Neural cell (in vitro differentiated cells): ENCODE measurements around the gene HOOK1. TPM values are rescaled to one million over a fixed set of nuclear protein-coding genes. Genes with fewer than 3 reads are reported as not detected.

Source experiments
- H2AFZ ChIP-seq: fragments of 200-600, 300-800 bp; sonication (generic), shearing (Covaris generic); 2 replicates; pipeline ENCODE4 v1.6.0; 2014; ENCODE audit warnings: low read depth, mild to moderate bottlenecking, antibody characterized with exemption, low read length, moderate library complexity
- H3F3A ChIP-seq: fragments of 200-600 bp; shearing (Covaris generic); 2 replicates; pipeline ENCODE4 v1.6.1; 2016; ENCODE audit warnings: mild to moderate bottlenecking, moderate library complexity, mixed read lengths, antibody characterized with exemption, low read length; ENCODE audit not compliant: insufficient read depth, poor library complexity, severe bottlenecking
- H3K27ac ChIP-seq: fragments of 200-600, 300-800 bp; sonication (generic), shearing (Covaris generic); 2 replicates; pipeline ENCODE4 v1.5.1; 2014; ENCODE audit warnings: mild to moderate bottlenecking, low read length, moderate library complexity
- H3K27me3 ChIP-seq: fragments of 300-800, 200-600 bp; sonication (generic), shearing (Covaris generic); 2 replicates; pipeline ENCODE4 v1.6.0; 2014; ENCODE audit warnings: mild to moderate bottlenecking, low read depth, low read length, moderate library complexity; ENCODE audit not compliant: insufficient read depth
- H3K36me3 ChIP-seq: fragments of 300-800, 200-600 bp; sonication (generic), shearing (Covaris generic); 2 replicates; pipeline ENCODE4 v1.5.1; 2014; ENCODE audit warnings: mild to moderate bottlenecking, antibody characterized with exemption, low read length, moderate library complexity; ENCODE audit not compliant: insufficient read depth
- H3K4me2 ChIP-seq: fragments of 300-800, 200-600 bp; sonication (generic), shearing (Covaris generic); 2 replicates; pipeline ENCODE4 v1.6.0; 2014; ENCODE audit warnings: mild to moderate bottlenecking, low read length
- H3K4me3 ChIP-seq: fragments of 300-800, 200-600 bp; sonication (generic), shearing (Covaris generic); 2 replicates; pipeline ENCODE4 v1.5.1; 2014; ENCODE audit warnings: mild to moderate bottlenecking, low read length, moderate library complexity
- H3K79me2 ChIP-seq: fragments of 200-600 bp; shearing (Covaris generic); replicated peaks from 2 replicates; pipeline ENCODE4 v1.6.0; 2014; ENCODE audit warnings: mild to moderate bottlenecking, low read length, moderate library complexity; ENCODE audit not compliant: insufficient read depth
- H3K9ac ChIP-seq: fragments of 300-800, 200-600 bp; sonication (generic), shearing (Covaris generic); 2 replicates; pipeline ENCODE4 v1.6.1; 2016; ENCODE audit warnings: mild to moderate bottlenecking, low read length, mixed read lengths
- H3K9me2 ChIP-seq: fragments of 200-600 bp; shearing (Covaris generic); 2 replicates; pipeline ENCODE4 v1.6.1; 2016; ENCODE audit warnings: mild to moderate bottlenecking, low read length, mixed read lengths; ENCODE audit not compliant: insufficient read depth
- H3K9me3 ChIP-seq: fragments of 200-600, 300-800 bp; sonication (generic), shearing (Covaris generic); 2 replicates; pipeline ENCODE4 v1.6.1; 2016; ENCODE audit warnings: mild to moderate bottlenecking, mixed run types, low read length, moderate library complexity, mixed read lengths
- H4K20me1 ChIP-seq: fragments of 200-600 bp; shearing (Covaris generic); 2 replicates; pipeline ENCODE4 v1.6.1; 2016; ENCODE audit warnings: mild to moderate bottlenecking, mixed run types; ENCODE audit not compliant: insufficient read depth
- EP300 ChIP-seq: fragments of 450-650 bp; conservative IDR thresholded peaks from 2 replicates; pipeline ENCODE4 v1.6.1; 2014; ENCODE audit warnings: antibody characterized with exemption, mild to moderate bottlenecking, moderate library complexity; ENCODE audit not compliant: poor library complexity, severe bottlenecking
- EZH2 ChIP-seq: fragments of 200-600, 300-800 bp; shearing (Covaris generic), sonication (generic); IDR thresholded peaks from 2 replicates; pipeline ENCODE4 v1.6.1; 2014; ENCODE audit warnings: antibody characterized with exemption, low read length, borderline replicate concordance, mild to moderate bottlenecking; ENCODE audit not compliant: insufficient read depth, poor library complexity, severe bottlenecking
- MXI1 ChIP-seq: fragments of 450-650 bp; conservative IDR thresholded peaks from 2 replicates; pipeline ENCODE4 v1.6.1; 2014; ENCODE audit warnings: antibody characterized with exemption, mild to moderate bottlenecking; ENCODE audit not compliant: poor library complexity, severe bottlenecking
- POLR2AphosphoS5 ChIP-seq: IDR thresholded peaks from 2 replicates; pipeline ENCODE4 v1.6.1; 2012
- RAD21 ChIP-seq: fragments of 450-650 bp; conservative IDR thresholded peaks from 2 replicates; pipeline ENCODE4 v1.6.1; 2014; ENCODE audit warnings: antibody characterized with exemption, mild to moderate bottlenecking, moderate library complexity
- SMC3 ChIP-seq: fragments of 450-650 bp; conservative IDR thresholded peaks from 2 replicates; pipeline ENCODE4 v1.6.1; 2014; ENCODE audit warnings: antibody characterized with exemption, mild to moderate bottlenecking, moderate library complexity; ENCODE audit not compliant: poor library complexity
- TAF1 ChIP-seq: IDR thresholded peaks from 2 replicates; pipeline ENCODE4 v1.6.1; 2012; ENCODE audit warnings: low read depth
- polyA plus RNA-seq: library from polyadenylated mRNA; depleted of rRNA; stranded (reverse); fragments of >200 nt; gene quantifications from 2 replicates; pipeline ENCODE4 v1.2.3, GENCODE V29; 2014
- TF ChIP-seq, protein P1 (sequence below): IDR thresholded peaks from 2 replicates; pipeline ENCODE4 v1.6.1; 2012; ENCODE audit warnings: borderline replicate concordance
- TF ChIP-seq, protein P2 (sequence below): fragments of 450-650 bp; IDR thresholded peaks from 2 replicates; pipeline ENCODE4 v1.5.1; 2014; ENCODE audit warnings: antibody characterized with exemption, mild to moderate bottlenecking, moderate library complexity; ENCODE audit not compliant: poor library complexity, severe bottlenecking

The HOOK1 gene
- polyA plus RNA-seq, 1 donor from 2014 or later, result 27.5 TPM

DNA sequence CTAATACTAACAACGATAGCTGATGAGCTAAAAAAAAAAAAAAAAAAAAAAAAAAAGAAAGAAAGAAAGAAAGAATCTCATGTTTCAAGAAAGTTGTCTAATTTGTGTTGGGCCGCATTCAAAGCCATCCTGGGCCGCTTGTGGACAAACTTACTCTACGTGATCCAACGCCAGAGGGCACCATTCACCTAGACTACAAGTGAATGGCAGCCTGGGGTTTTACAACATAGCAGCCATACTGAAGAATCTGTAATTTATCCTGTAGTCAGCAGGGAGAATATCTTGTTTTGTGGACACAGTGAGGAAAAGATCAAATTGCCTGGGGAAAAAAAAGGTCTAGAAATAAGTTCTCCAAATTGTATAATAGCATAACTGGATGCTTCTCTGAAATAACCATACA is 64.8 kb downstream of the HOOK1 start:
- no peaks in the 10 kb centered on the region for H3K79me2 ChIP-seq
- no peak overlapping the region for H3K4me3 ChIP-seq
- H3K9ac ChIP-seq, result no peak overlapping the region

GRCh38 chr1:59879996-59880505 is 65.3 kb downstream of the HOOK1 start:
- no peak overlapping the region for H3K27ac ChIP-seq
- no peaks in the 10 kb centered on the region for H3K9me3 ChIP-seq
- H3K4me2 ChIP-seq, result no peak overlapping the region
- H3K9me2 ChIP-seq, result no peaks in the 10 kb centered on the region
- H4K20me1 ChIP-seq, result no peaks in the 10 kb centered on the region
- TF ChIP-seq EP300, result no peak
- TF ChIP-seq MXI1, result no peak
- TF ChIP-seq POLR2AphosphoS5, result no peak
- TF ChIP-seq TAF1, result no peak
- TF ChIP-seq EZH2, result no peak
- TF ChIP-seq, protein P1, sequence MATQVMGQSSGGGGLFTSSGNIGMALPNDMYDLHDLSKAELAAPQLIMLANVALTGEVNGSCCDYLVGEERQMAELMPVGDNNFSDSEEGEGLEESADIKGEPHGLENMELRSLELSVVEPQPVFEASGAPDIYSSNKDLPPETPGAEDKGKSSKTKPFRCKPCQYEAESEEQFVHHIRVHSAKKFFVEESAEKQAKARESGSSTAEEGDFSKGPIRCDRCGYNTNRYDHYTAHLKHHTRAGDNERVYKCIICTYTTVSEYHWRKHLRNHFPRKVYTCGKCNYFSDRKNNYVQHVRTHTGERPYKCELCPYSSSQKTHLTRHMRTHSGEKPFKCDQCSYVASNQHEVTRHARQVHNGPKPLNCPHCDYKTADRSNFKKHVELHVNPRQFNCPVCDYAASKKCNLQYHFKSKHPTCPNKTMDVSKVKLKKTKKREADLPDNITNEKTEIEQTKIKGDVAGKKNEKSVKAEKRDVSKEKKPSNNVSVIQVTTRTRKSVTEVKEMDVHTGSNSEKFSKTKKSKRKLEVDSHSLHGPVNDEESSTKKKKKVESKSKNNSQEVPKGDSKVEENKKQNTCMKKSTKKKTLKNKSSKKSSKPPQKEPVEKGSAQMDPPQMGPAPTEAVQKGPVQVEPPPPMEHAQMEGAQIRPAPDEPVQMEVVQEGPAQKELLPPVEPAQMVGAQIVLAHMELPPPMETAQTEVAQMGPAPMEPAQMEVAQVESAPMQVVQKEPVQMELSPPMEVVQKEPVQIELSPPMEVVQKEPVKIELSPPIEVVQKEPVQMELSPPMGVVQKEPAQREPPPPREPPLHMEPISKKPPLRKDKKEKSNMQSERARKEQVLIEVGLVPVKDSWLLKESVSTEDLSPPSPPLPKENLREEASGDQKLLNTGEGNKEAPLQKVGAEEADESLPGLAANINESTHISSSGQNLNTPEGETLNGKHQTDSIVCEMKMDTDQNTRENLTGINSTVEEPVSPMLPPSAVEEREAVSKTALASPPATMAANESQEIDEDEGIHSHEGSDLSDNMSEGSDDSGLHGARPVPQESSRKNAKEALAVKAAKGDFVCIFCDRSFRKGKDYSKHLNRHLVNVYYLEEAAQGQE, result no peak
- TF ChIP-seq, protein P2, sequence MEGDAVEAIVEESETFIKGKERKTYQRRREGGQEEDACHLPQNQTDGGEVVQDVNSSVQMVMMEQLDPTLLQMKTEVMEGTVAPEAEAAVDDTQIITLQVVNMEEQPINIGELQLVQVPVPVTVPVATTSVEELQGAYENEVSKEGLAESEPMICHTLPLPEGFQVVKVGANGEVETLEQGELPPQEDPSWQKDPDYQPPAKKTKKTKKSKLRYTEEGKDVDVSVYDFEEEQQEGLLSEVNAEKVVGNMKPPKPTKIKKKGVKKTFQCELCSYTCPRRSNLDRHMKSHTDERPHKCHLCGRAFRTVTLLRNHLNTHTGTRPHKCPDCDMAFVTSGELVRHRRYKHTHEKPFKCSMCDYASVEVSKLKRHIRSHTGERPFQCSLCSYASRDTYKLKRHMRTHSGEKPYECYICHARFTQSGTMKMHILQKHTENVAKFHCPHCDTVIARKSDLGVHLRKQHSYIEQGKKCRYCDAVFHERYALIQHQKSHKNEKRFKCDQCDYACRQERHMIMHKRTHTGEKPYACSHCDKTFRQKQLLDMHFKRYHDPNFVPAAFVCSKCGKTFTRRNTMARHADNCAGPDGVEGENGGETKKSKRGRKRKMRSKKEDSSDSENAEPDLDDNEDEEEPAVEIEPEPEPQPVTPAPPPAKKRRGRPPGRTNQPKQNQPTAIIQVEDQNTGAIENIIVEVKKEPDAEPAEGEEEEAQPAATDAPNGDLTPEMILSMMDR, result no peak
- TF ChIP-seq SMC3, result no peak
- no peak for TF ChIP-seq RAD21
- H3K4me3 ChIP-seq, result no peak overlapping the region
- no peak overlapping the region for H3K9ac ChIP-seq
- no peaks in the 10 kb centered on the region for H3K36me3 ChIP-seq
- H3K27me3 ChIP-seq, result no peaks in the 10 kb centered on the region
- no peak overlapping the region for H2AFZ ChIP-seq
- no peaks in the 10 kb centered on the region for H3F3A ChIP-seq
- no peaks in the 10 kb centered on the region for H3K79me2 ChIP-seq

More for the DNA sequence above, 64.8 kb downstream of the HOOK1 start:
- Histone ChIP-seq H3K4me2 (no peak overlapping the region), H4K20me1 (no peaks in the 10 kb centered on the region), H3K27ac (no peak overlapping the region), H3F3A (no peaks in the 10 kb centered on the region), H3K27me3 (no peaks in the 10 kb centered on the region), H3K36me3 (peaks cover 3% of the 10 kb centered on the region), H2AFZ (no peak overlapping the region), H3K9me3 (no peaks in the 10 kb centered on the region), H3K9me2 (no peaks in the 10 kb centered on the region)
- TF ChIP-seq, protein P2, result peak; percentile 59
- TF ChIP-seq EP300 (no peak), RAD21 (peak; percentile 60), MXI1 (no peak), EZH2 (no peak), POLR2AphosphoS5 (no peak), TAF1 (no peak), SMC3 (peak; percentile 68)
- TF ChIP-seq, protein P1, result no peak
